NOMO-1 treated with dmso at 0.1 percent for 144 hours (cell line): ENCODE data around the gene FRMD4B.

Experiments
- DNase-seq: peaks from one replicate; lab custom pipeline; 2025; ENCODE audit not compliant: unreplicated experiment; lab: John Stamatoyannopoulos, UW

Gene FRMD4B

GRCh38 chr3:69179740-69180372 is 206.0 kb downstream of the FRMD4B start:
- DNase-seq = no peak

GRCh38 chr3:69178838-69179739 is 206.8 kb downstream of the FRMD4B start:
- DNase-seq = no peak

GRCh38 chr3:69178082-69178481 is 207.8 kb downstream of the FRMD4B start:
- DNase-seq = no peak

- no peak for DNase-seq
Observed at GRCh38 chr3:69174871-69175737, 210.8 kb downstream of the FRMD4B start.

- no peak for DNase-seq
Observed at GRCh38 chr3:69174445-69174844, 211.4 kb downstream of the FRMD4B start.

GRCh38 chr3:69172058-69172457 is 213.8 kb downstream of the FRMD4B start:
- DNase-seq = no peak

- no peak for DNase-seq
Observed at GRCh38 chr3:69166446-69166845, 219.4 kb downstream of the FRMD4B start.

- DNase-seq = no peak
Observed at GRCh38 chr3:69165744-69166143, 220.1 kb downstream of the FRMD4B start.

GRCh38 chr3:69164296-69164695 is 221.6 kb downstream of the FRMD4B start:
- DNase-seq = no peak

GRCh38 chr3:69162308-69162980 is 223.4 kb downstream of the FRMD4B start:
- no peak for DNase-seq

GRCh38 chr3:69161587-69162307 is 224.1 kb downstream of the FRMD4B start:
- DNase-seq = peak; percentile 4

- no peak for DNase-seq
Observed at GRCh38 chr3:69160525-69160924, 225.4 kb downstream of the FRMD4B start.

GRCh38 chr3:69160107-69160506 is 225.8 kb downstream of the FRMD4B start:
- no peak for DNase-seq

GRCh38 chr3:69149586-69149985 is 236.3 kb downstream of the FRMD4B start:
- DNase-seq = no peak

GRCh38 chr3:69145688-69146087 is 240.2 kb downstream of the FRMD4B start:
- no peak for DNase-seq

- DNase-seq = no peak
Observed at GRCh38 chr3:69144631-69145245, 241.2 kb downstream of the FRMD4B start.

- DNase-seq = no peak
Observed at GRCh38 chr3:69143612-69144011, 242.3 kb downstream of the FRMD4B start.

GRCh38 chr3:69142797-69143454 is 243.0 kb downstream of the FRMD4B start:
- no peak for DNase-seq

GRCh38 chr3:69142090-69142489 is 243.8 kb downstream of the FRMD4B start:
- DNase-seq = no peak
